Thyroid gland (tissue), 4 donors: ENCODE measurements around the gene PREP. TPM values are rescaled to one million over a fixed set of nuclear protein-coding genes. Genes with fewer than 3 reads are reported as not detected.

Source experiments
- DNase-seq, 2 donors: peaks; one replicate each; pipeline ENCODE4 v3.0.0-alpha.2; 2019
- H3K27ac ChIP-seq, 3 donors: fragments of 200-600 bp; sonication (generic); 1 replicate in 2 of 3; 2 replicates in 1 of 3; pipeline ENCODE4 v1.5.1; 2016 to 2019; ENCODE audit warnings: mild to moderate bottlenecking in 1 of 3, moderate library complexity in 1 of 3
- H3K27me3 ChIP-seq: fragments of 200-600 bp; sonication (generic); one replicate; pipeline ENCODE4 v1.5.1; 2019
- H3K36me3 ChIP-seq, 2 donors: fragments of 200-600 bp; sonication (generic); one replicate each; pipeline ENCODE4 v1.5.1; 2016 to 2019
- H3K4me1 ChIP-seq, 2 donors: fragments of 200-600 bp; sonication (generic); one replicate each; pipeline ENCODE4 v1.5.1; 2017 to 2019
- H3K4me3 ChIP-seq, 3 donors: fragments of 200-600 bp; sonication (generic); replicated peaks in 1 of 3; 1 replicate in 2 of 3; 2 replicates in 1 of 3; pipeline ENCODE4 v1.5.1; 2016; ENCODE audit warnings: mild to moderate bottlenecking in 1 of 3
- H3K9me3 ChIP-seq: fragments of 200-600 bp; sonication (generic); one replicate; pipeline ENCODE4 v1.5.1; 2017
- POLR2A ChIP-seq, 2 donors: fragments of 450-650 bp; IDR thresholded peaks; one replicate each; pipeline ENCODE4 v1.6.1; 2017; ENCODE audit warnings: antibody characterized with exemption in 2 of 2, mild to moderate bottlenecking in 2 of 2, moderate library complexity in 1 of 2
- WGBS, 2 donors: methylation state at CpG; one replicate each; pipeline ENCODE4 v1.1.5; 2017; 5-methylcytosine and 5-hydroxymethylcytosine counted together
- intact Hi-C: fragments of 100-400 bp; cut with DNase I; formaldehyde crosslinking; loops from one replicate; pipeline ENCODE4 v1.15.1; 2023
- total RNA-seq, 4 donors: library from RNA; depleted of rRNA; stranded (reverse); fragments of >200 nt; gene quantifications; one replicate each; pipeline ENCODE4 v1.2.3, GENCODE V29; 2016
- TF ChIP-seq, protein P1 (sequence below), 6 experiments: fragments of 200-600 bp in 3 of 6; fragments of 450-650 bp in 3 of 6; sonication (generic) in 3 of 6; IDR thresholded peaks; one replicate each; pipeline ENCODE4 v1.5.1; 2016 to 2019; ENCODE audit warnings: antibody characterized with exemption in 6 of 6, mild to moderate bottlenecking in 2 of 6, inconsistent platforms in 1 of 6, moderate library complexity in 1 of 6

PREP gene
- total RNA-seq, 4 donors from 2014 or later, result 13.7 to 21.7 (median 16.6) TPM

DNA sequence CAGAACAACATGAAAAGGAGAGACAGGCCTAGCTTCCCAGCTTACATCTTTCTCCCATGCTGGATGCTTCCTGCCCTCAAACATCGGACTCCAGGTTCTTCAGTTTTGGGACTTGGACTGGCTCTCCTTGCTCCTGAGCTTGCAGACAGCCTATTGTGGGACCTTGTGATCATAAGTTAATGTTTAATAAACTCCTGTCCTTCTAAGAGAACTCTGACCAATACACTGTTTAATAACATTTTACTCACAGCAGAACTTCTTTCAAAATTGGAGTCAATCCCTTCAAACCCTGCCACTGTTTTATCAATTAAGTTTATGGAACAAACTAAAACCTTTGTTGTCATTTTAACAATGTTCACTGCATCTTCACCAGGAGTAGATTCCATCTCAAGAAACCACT is 111.4 kb downstream of the PREP start:
- intact Hi-C loops, result no loop called here
- TF ChIP-seq POLR2A (IDR thresholded peaks at IDR 0.05), result no peak
- no peak overlapping the region for H3K4me3 ChIP-seq
- no peaks in the 10 kb centered on the region for H3K36me3 ChIP-seq
- no peaks in the 10 kb centered on the region for H3K4me1 ChIP-seq
- no peaks in the 10 kb centered on the region for H3K27me3 ChIP-seq
- no peak overlapping the region for H3K27ac ChIP-seq
- 94 to 100% methylated on average over 1 of the region's 1 CpG for WGBS, 2 donors
- no peaks in the 10 kb centered on the region for H3K9me3 ChIP-seq
- DNase-seq, result no peak

DNA sequence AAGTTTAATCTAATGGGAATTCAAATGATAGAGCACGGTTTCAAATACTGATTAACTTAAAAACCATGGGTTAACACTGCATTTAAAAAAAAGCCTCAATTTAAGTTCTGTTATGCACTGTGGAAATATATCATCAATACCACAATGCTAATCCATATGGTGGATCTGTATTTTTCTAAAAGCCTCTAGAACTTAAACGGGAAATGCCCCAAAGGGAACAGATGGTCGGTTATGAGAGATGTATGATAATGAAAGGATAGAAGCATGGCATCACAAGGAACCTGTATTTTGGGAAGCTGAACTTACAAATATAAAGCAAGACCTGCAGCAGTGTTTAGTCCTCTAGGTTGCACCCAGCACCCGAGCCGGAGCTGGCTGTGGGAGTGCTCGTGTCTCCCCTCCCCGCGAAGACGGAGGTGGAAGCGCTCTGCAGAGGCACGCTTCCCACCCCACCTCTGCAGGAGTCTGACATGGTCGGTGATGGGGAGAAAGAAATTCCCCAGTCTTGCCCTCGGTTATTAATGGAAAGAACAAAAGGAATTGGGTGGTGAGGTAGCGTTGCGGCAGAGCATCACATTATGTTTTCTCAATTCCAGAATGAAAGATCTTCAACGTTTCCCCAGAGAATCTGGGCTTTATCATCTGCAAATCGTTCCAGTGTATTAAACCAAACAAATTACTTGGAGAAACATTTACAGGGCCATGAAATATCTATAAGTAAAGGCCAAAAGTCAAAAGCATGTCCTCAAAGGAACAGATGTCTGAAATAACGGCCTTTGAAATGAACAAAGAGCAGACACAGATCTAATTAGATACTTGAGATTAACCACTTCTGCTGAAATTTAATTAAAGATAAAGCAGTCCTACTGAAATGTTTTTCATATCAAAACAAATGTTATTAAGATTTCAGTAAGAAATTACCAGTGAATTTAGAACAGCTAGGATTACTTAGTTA is 120.0 kb downstream of the PREP start:
- H3K27ac ChIP-seq, result no peak overlapping the region
- H3K9me3 ChIP-seq, result no peaks in the 10 kb centered on the region
- no peak for TF ChIP-seq POLR2A (IDR thresholded peaks at IDR 0.05)
- TF ChIP-seq, protein P1, sequence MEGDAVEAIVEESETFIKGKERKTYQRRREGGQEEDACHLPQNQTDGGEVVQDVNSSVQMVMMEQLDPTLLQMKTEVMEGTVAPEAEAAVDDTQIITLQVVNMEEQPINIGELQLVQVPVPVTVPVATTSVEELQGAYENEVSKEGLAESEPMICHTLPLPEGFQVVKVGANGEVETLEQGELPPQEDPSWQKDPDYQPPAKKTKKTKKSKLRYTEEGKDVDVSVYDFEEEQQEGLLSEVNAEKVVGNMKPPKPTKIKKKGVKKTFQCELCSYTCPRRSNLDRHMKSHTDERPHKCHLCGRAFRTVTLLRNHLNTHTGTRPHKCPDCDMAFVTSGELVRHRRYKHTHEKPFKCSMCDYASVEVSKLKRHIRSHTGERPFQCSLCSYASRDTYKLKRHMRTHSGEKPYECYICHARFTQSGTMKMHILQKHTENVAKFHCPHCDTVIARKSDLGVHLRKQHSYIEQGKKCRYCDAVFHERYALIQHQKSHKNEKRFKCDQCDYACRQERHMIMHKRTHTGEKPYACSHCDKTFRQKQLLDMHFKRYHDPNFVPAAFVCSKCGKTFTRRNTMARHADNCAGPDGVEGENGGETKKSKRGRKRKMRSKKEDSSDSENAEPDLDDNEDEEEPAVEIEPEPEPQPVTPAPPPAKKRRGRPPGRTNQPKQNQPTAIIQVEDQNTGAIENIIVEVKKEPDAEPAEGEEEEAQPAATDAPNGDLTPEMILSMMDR (IDR thresholded peaks at IDR 0.05), result no peak
- peaks cover 5 to 10% of the 10 kb centered on the region in 2 donors for H3K36me3 ChIP-seq
- WGBS, 2 donors, result 91 to 92% methylated on average over 18 of the region's 18 CpGs
- H3K4me3 ChIP-seq, result no peak overlapping the region
- H3K27me3 ChIP-seq, result no peaks in the 10 kb centered on the region
- no peak for DNase-seq
- no peaks in the 10 kb centered on the region for H3K4me1 ChIP-seq
- intact Hi-C loops, result no loop called here

DNA sequence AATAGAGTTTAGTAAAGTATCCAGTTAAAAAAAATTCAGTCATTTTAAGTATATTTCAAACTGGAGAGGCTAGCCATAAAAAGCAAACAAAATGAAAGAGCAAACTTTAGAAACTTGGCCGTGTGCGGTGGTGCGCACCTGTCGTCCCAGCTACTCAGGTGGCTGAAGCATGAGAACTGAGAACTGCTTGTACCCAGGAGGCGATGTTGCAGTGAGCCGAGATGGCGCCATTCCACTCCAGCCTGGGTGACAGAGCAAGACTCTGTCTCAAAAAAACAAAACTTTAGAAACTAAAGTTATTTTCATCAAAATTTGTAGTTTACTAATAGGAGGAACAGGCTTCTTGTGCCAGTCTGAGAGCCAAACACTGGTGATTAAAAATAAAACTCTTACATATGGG is 122.8 kb downstream of the PREP start:
- DNase-seq, result peak; percentile 29 to 46
- intact Hi-C loops, result no loop called here
- 90 to 91% methylated on average over 7 of the region's 7 CpGs for WGBS, 2 donors
- Histone ChIP-seq H3K36me3 (peaks cover 12 to 13% of the 10 kb centered on the region in 2 donors), H3K27me3 (no peaks in the 10 kb centered on the region), H3K4me1 (no peaks in the 10 kb centered on the region), H3K4me3 (no peak overlapping the region), H3K9me3 (no peaks in the 10 kb centered on the region), H3K27ac (no peak overlapping the region)
- TF ChIP-seq, protein P1 (IDR thresholded peaks at IDR 0.05), result no peak
- TF ChIP-seq POLR2A (IDR thresholded peaks at IDR 0.05), result no peak

DNA sequence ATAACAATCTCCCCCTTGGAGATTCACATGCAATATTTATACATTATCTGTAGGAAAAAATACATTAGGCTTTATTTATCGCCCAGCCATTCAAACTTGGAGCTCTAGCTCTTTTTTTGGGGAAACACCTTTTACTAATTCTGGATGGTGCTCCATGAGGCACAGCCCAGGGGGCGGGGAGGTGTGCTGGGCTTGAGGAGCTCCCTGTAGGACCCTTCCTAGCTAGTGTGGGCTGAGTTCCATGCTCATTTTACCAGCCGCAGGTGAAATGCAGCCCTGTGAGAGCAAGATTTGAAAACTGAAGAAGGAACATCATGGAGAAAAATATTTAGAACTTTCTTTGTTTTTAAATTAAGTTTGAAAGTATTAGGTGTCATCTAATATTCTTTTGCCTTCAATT is 123.4 kb downstream of the PREP start:
- no peak for DNase-seq
- intact Hi-C loops, result no loop called here
- Histone ChIP-seq H3K36me3 (peaks cover 12 to 13% of the 10 kb centered on the region in 2 donors), H3K27me3 (no peaks in the 10 kb centered on the region), H3K9me3 (no peaks in the 10 kb centered on the region), H3K4me1 (no peaks in the 10 kb centered on the region), H3K27ac (no peak overlapping the region), H3K4me3 (no peak overlapping the region)
- 95 to 98% methylated on average over 3 of the region's 3 CpGs for WGBS, 2 donors
- TF ChIP-seq POLR2A (IDR thresholded peaks at IDR 0.05), result no peak
- TF ChIP-seq, protein P1 (IDR thresholded peaks at IDR 0.05), result no peak

DNA sequence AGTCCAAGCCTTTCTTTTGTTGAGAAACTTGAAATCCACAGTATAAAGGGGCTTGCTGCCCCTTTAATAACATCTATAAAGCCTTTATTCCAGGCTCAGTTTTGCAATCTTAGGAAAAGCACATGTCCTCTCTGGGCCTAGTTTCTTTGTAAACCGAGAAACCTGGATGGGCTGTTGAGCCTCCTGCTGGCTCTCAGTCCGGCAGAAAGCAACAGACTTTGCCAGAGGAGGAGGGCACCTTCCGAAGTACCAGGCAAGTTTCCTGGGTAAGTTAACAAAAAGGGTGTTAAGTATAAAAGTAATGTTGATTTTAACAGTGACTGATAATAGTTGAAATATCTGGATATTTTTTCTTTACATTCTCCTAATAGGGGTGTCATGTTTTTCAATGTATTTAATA is 124.1 kb downstream of the PREP start:
- no peaks in the 10 kb centered on the region for H3K9me3 ChIP-seq
- intact Hi-C loops, result no loop called here
- H3K4me1 ChIP-seq, result no peaks in the 10 kb centered on the region
- H3K4me3 ChIP-seq, result no peak overlapping the region
- H3K36me3 ChIP-seq, result peaks cover 12 to 13% of the 10 kb centered on the region in 2 donors
- DNase-seq, result no peak
- H3K27ac ChIP-seq, result no peak overlapping the region
- H3K27me3 ChIP-seq, result no peaks in the 10 kb centered on the region
- WGBS, 2 donors, result 76 to 85% methylated on average over 3 of the region's 3 CpGs
- TF ChIP-seq POLR2A (IDR thresholded peaks at IDR 0.05), result no peak
- TF ChIP-seq, protein P1 (IDR thresholded peaks at IDR 0.05), result no peak
